ENCODE measurements around the gene DAPK2.

GRCh38 chr15:63974021-63974420 is 72.3 kb downstream of the DAPK2 start:
- TF ChIP-seq CTCF (IDR thresholded peaks at IDR 0.05) = no peak
- no peak for TF ChIP-seq POLR2A (IDR thresholded peaks at IDR 0.05)

All from Peyer's patch (tissue), 4 donors.